Peyer's patch (tissue), 4 donors: ENCODE results near the gene NOC4L.

Experiments used
- CTCF ChIP-seq, 6 experiments: fragments of 450-650 bp in 4 of 6; fragments of 200-600 bp in 2 of 6; sonication (generic) in 1 of 6; IDR thresholded peaks; one replicate each; pipeline ENCODE4 v1.5.1; 2017 to 2019; ENCODE audit warnings: antibody characterized with exemption in 6 of 6, mild to moderate bottlenecking in 3 of 6, moderate library complexity in 1 of 6
- POLR2A ChIP-seq, 2 donors: fragments of 450-650 bp; IDR thresholded peaks; one replicate each; pipeline ENCODE4 v1.5.1; 2017; ENCODE audit warnings: antibody characterized with exemption in 2 of 2, mild to moderate bottlenecking in 2 of 2, moderate library complexity in 2 of 2

- TF ChIP-seq CTCF (IDR thresholded peaks at IDR 0.05) (no peak), POLR2A (IDR thresholded peaks at IDR 0.05) (no peak)
Measured at GRCh38 chr12:132115500-132115899, 28.8 kb upstream of the NOC4L start.
